GM12865 (cell line): Measurements from ENCODE around the gene CTNND2.

Source experiments
- DNase-seq: peaks from one replicate; pipeline ENCODE4 v3.0.0; 2010; ENCODE audit warnings: low read depth
- H3K4me3 ChIP-seq: 2 replicates; pipeline ENCODE4 v1.5.1; 2011; ENCODE audit warnings: mild to moderate bottlenecking, low read depth, low read length, control low read depth
- TF ChIP-seq, protein P1 (sequence below): IDR thresholded peaks from 2 replicates; pipeline ENCODE4 v1.5.1; 2011; ENCODE audit warnings: low read length, control low read depth, low read depth, inconsistent platforms; ENCODE audit not compliant: insufficient read depth; ENCODE audit errors: missing control alignments

The CTNND2 gene

DNA sequence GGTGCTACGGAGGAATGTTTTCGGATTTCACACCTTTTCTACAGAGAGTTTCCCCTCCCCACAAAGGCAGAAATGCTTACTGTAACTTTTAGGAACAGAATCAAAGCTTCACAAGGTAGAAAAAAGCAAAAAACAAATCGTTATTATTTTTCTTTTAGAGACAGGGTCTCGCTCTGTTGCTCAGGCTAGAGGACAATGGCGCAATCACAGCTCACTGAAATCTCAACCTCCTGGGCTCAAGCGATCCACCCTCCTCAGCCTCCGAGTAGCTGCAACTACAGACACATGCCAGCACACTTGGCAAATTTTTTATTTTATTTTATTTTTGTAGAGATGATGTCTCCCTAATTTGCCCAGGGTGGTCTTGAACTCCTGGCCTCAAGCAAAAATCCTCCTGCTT, 394.5 kb downstream of the CTNND2 start:
- no peak for DNase-seq
- TF ChIP-seq, protein P1, sequence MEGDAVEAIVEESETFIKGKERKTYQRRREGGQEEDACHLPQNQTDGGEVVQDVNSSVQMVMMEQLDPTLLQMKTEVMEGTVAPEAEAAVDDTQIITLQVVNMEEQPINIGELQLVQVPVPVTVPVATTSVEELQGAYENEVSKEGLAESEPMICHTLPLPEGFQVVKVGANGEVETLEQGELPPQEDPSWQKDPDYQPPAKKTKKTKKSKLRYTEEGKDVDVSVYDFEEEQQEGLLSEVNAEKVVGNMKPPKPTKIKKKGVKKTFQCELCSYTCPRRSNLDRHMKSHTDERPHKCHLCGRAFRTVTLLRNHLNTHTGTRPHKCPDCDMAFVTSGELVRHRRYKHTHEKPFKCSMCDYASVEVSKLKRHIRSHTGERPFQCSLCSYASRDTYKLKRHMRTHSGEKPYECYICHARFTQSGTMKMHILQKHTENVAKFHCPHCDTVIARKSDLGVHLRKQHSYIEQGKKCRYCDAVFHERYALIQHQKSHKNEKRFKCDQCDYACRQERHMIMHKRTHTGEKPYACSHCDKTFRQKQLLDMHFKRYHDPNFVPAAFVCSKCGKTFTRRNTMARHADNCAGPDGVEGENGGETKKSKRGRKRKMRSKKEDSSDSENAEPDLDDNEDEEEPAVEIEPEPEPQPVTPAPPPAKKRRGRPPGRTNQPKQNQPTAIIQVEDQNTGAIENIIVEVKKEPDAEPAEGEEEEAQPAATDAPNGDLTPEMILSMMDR = no peak
- H3K4me3 ChIP-seq = no peak overlapping the region

GRCh38 chr5:11507156-11507910, 396.9 kb downstream of the CTNND2 start:
- DNase-seq = no peak
- TF ChIP-seq, protein P1 = no peak
- H3K4me3 ChIP-seq = no peak overlapping the region

DNA sequence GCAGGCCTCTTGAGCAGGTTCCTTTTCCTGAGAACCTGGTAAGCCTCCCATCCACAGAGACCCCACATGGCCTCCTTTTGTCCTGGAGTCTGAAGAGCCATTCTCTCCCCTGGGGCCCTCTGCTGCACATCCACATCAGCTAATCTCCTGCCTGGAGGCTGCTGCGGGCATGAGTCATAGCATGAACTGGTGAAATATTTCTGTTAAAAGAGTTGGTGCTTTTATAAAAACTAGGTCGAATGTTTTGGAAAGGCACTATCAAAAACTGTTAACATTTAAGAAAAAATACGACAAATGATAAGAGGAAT, 399.4 kb downstream of the CTNND2 start:
- DNase-seq = no peak
- no peak overlapping the region for H3K4me3 ChIP-seq
- TF ChIP-seq, protein P1 = no peak

DNA sequence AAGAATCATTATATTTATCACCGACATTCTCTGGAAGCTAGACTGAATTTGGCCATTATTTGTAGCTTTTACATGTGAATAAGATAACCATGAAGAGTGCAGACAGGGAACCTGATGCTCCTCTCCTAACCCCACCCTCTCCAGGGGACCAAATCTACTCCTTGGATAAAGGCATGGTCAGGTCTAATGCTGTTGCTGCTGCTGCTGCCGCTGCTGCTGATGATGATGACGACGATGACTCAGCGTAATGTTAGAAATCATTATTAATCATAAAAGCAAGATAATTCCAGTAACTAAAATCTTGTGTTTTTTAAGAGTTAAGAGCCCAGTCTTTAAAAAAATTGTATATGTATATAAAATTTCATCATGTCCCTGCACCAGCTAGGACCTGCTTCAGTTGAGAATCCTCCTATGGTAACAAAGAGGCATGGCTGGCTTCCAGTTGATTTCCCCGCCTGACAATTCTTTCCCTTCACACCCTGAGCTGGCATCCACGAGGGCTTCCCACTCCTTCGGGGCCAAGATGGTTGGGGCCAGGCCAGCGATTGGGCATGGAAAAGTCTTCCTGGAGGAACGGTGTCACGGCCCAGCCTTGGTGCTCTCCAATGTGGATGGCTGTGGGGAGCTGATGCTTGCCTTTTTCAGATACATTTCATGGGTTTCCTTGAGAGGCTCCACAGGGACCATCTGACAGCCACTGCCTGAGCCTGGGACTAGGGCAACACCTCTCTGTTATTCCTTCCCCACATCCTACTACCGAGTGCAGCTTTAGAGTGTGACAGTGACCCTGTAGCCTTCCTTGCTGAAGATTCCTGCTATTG, 400.0 kb downstream of the CTNND2 start:
- DNase-seq = no peak
- TF ChIP-seq, protein P1 = no peak
- H3K4me3 ChIP-seq = no peak overlapping the region

- no peak for DNase-seq
- H3K4me3 ChIP-seq = no peak overlapping the region
- TF ChIP-seq, protein P1 = no peak
Observed at GRCh38 chr5:11502783-11503182, 401.5 kb downstream of the CTNND2 start.

- TF ChIP-seq, protein P1 = no peak
- no peak overlapping the region for H3K4me3 ChIP-seq
- DNase-seq = no peak
Observed at GRCh38 chr5:11497651-11498050, 406.6 kb downstream of the CTNND2 start.
